ENCODE results near the gene RDH12. TPM values are rescaled to one million over a fixed set of nuclear protein-coding genes. Genes with fewer than 3 reads are reported as not detected.

The RDH12 gene
- total RNA-seq: not detected in 2 replicates

DNA sequence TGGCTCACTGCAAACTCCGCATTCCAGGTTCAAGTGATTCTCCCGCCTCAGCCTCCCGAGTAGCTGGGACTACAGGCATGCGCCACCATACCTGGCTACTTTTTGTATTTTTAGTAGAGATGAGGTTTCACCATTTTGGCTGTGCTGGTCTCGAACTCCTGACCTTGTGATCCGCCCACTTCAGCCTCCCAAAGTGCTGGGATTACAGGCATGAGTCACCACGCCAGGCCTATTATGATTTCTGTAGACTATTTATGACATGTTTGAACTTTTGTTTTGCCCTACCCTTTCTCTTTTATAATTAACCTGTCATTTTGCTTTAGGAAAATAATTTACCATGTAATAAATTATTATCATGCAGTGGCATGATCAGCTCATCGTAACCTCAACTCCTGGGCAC lies at the start of gene RDH12:
Gene RDH12, plus strand, starts transcription at position 395 of the 400 bp plus-strand sequence. CDS start 20,757 bp downstream, outside the sequence.

DNA sequence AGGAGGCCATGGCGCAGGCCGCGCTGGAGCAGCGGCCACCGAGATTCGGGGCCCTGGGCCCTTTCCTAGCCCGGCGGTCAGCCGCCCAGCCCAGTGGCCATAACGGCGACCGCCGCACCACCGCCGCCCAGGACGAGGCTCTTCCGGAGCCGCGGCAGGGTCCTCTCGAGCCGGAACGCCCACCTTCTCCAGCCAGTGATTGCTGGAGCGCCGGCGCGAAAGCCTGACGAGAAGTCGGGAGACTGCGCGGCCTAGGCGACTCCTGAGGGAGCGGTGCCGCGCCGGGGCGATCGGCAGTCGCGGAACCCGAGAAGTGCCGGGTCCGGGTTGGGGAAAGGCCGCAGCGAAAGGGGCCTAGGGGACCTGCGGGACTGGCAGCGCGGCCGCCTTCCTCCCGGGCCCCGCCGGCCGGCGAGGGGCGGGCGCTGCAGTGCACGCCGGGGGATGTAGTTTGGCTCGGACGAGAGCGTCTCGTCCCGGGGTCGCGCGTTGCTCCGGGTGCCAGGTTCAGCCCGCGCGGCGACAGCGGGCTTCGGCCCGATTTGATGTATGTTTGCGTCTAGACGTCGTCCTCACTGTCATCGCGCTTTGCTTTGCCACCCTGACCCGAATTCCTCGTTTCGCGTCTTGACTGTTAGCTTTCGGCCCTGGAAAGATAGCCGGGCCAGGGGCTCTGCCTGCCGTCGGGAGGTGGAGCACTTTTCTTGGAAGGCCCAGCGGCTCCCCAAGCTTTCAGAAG lies 27.0 kb upstream of the RDH12 start, which contains the start of gene VTI1B:
Gene VTI1B, minus strand, starts transcription at position 153 of the 739 bp plus-strand sequence. Its CDS starts 143 bp downstream, at position 10.

DNA sequence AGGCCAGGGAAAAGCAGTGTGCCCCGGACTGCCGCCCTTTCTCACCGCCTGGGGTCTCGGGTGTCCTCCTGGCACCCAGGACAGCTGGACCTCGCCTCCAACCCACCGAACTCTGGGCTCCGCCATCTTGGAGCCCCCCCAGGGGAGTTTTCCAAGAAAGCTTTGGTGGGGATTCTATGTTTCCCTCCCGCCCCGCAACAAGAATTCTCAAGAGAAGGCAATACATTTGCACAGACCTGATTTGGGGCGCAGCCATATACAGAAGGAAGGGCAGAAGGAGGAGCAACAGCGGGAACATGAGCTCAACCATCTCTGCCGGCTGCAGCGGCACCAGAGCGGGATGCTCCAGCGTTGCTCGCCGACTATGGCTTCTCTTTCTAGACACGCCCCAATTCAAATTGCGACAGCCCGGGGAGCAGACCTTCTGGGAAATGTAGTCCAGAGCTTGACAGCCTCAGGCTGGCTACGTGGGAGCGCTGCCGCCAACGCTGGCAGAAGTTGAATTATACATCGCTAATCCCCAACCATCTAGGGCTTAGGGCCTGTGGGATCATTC lies 6.2 kb upstream of the RDH12 start, which contains the start of gene RDH11:
Gene RDH11, minus strand, starts transcription at position 371 of the 556 bp plus-strand sequence. Its CDS starts 61 bp downstream, at position 310.

Small RNAs within 50 kb of the gene (small RNA-seq; reads per million reads assigned to genes)
- gene AL049779.3: not detected
- not detected for gene RN7SL369P
- not detected for gene RNA5SP386

Other genes with a start within 250 kb of the RDH12 start
- under 0.01 and 0.07 TPM in 2 replicates for gene TMEM229B, start 213.2 kb upstream of the RDH12 start, total RNA-seq
- 0.65 and 1.1 TPM in 2 replicates for gene PLEKHH1, start 168.6 kb upstream of the RDH12 start, total RNA-seq
- gene PIGH, start 101.6 kb upstream of the RDH12 start, total RNA-seq: 10.6 and 11.8 TPM in 2 replicates
- gene ARG2, start 82.0 kb upstream of the RDH12 start, total RNA-seq: 31.1 and 44.5 TPM in 2 replicates
- 42.7 and 45.6 TPM in 2 replicates for gene VTI1B, start 27.3 kb upstream of the RDH12 start, total RNA-seq
- gene RDH11, start 6.1 kb upstream of the RDH12 start, total RNA-seq: 104 and 139 TPM in 2 replicates
- gene ZFYVE26, start 114.7 kb downstream of the RDH12 start, total RNA-seq: 26.2 and 34.2 TPM in 2 replicates
- 24.3 and 26.6 TPM in 2 replicates for gene RAD51B, start 117.9 kb downstream of the RDH12 start, total RNA-seq

Measured in thoracic aorta endothelial cell (primary cell).